ENCODE results near the gene ECE1. TPM values are rescaled to one million over a fixed set of nuclear protein-coding genes. Genes with fewer than 3 reads are reported as not detected.

The ECE1 gene
- total and polyA plus RNA-seq, 2 of the 13 experiments (the other 11 are each of a cell fraction or from before 2014, with no cell fraction given): 13.5 to 21.2 TPM

- ATAC-seq (no peak), FAIRE-seq (no peak), DNase-seq (ENCODE audit: low spot score) (no peak)
- Histone ChIP-seq H2AFZ (ENCODE audit: low read length) (no peak overlapping the region), H3K27me3 (ENCODE audit: control insufficient read depth in 1 of 2, insufficient read depth in 2 of 2, low read length in 2 of 2) (peaks cover 0 to 4% of the 10 kb centered on the region in 2 experiments; a peak in 1 of 5 replicates), H3K4me1 (ENCODE audit: insufficient read depth, low read length) (peaks cover 18% of the 10 kb centered on the region), H3K36me3 (replicated peaks in 1 of 2; ENCODE audit: control insufficient read depth in 1 of 2, insufficient read depth in 2 of 2, low read length in 2 of 2) (no peaks in the 10 kb centered on the region), H3K4me3 (replicated peaks in 1 of 3; ENCODE audit: insufficient read depth in 1 of 3, low read depth in 2 of 3, low read length in 3 of 3) (no peak overlapping the region), H3K27ac (ENCODE audit: extremely low read length, insufficient read depth, low read length) (no peak overlapping the region), H3K4me2 (ENCODE audit: low read depth, low read length) (no peak overlapping the region), H3K9ac (ENCODE audit: insufficient read depth, low read depth, low read length) (no peak overlapping the region), H3K79me2 (ENCODE audit: insufficient read depth, low read length) (no peaks in the 10 kb centered on the region), H3K9me3 (ENCODE audit: low read length) (no peaks in the 10 kb centered on the region), H4K20me1 (ENCODE audit: insufficient read depth, low read length) (no peaks in the 10 kb centered on the region)
- 58% methylated on average over 1 of the region's 1 CpG for WGBS (ENCODE audit: low lambda C conversion rate)
- intact Hi-C loops (cut with micrococcal nuclease; ENCODE audit: unreplicated experiment): no loop called here
- in situ Hi-C loops (cut with HindIII; ENCODE audit: extremely low pct_ligation_motif_present, low pct_unique_long_range_greater_than_20kb): loop anchor here (25.0 kb wide), 1 partner anchor 203 kb away; no protein-coding TSS in a partner anchor
- BruUV-seq (replicated peaks): no TSS peak
- ChIA-PET POLR2A (no interaction called here), CTCF (ENCODE audit: low intra/inter-chr PET ratio, low total read pairs) (no interaction called here)
- TF ChIP-seq KAT8 (CRISPR knock-in tag; IDR thresholded peaks at IDR 0.05) (no peak), RERE (CRISPR knock-in tag; IDR thresholded peaks at IDR 0.05; ENCODE audit: low read depth) (no peak), ZNF841 (CRISPR knock-in tag; IDR thresholded peaks at IDR 0.05; ENCODE audit: borderline replicate concordance) (no peak), ZBTB33 (CRISPR knock-in tag; IDR thresholded peaks at IDR 0.05) (no peak), ZNF639 (CRISPR knock-in tag; conservative IDR thresholded peaks at IDR 0.05) (no peak), SNAPC5 (CRISPR knock-in tag; IDR thresholded peaks at IDR 0.05; ENCODE audit: borderline replicate concordance) (no peak), ZNF589 (CRISPR knock-in tag; conservative IDR thresholded peaks at IDR 0.05) (no peak), DR1 (CRISPR knock-in tag; IDR thresholded peaks at IDR 0.05) (no peak), NFE2L1 (CRISPR knock-in tag; IDR thresholded peaks at IDR 0.05; ENCODE audit: borderline replicate concordance) (no peak), FLYWCH1 (CRISPR knock-in tag; IDR thresholded peaks at IDR 0.05) (no peak), FOXK1 (CRISPR knock-in tag; IDR thresholded peaks at IDR 0.05; ENCODE audit: borderline replicate concordance, low read depth) (no peak), ZNF503 (CRISPR knock-in tag; IDR thresholded peaks at IDR 0.05) (no peak)
Measured at GRCh38 chr1:21189906-21190500, 100.3 kb downstream of the ECE1 start.

All from HepG2 (cell line).